Measurements from ENCODE around the gene METTL4. TPM values are rescaled to one million over a fixed set of nuclear protein-coding genes. Genes with fewer than 3 reads are reported as not detected.
A peak's percentile ranks its signal among the peaks of the same experiment; 100 is the strongest.
"Not testable (repeated sequence)": the region's sequence is repeated elsewhere in the genome, so short reads cannot be mapped to it uniquely, and the experiment has no call there.

Gene METTL4
- total RNA-seq, 1 experiment from 2014 or later, result 8.9 TPM

- no peak for DNase-seq (ENCODE audit: low spot score)
- in situ Hi-C loops (cut with HindIII; ENCODE audit: low sequenced_read_pairs), result no loop called here
Observed at GRCh38 chr18:2568605-2569004, 2.7 kb downstream of the METTL4 start.

- in situ Hi-C loops (cut with HindIII; ENCODE audit: low sequenced_read_pairs), result no loop called here
- no peak for DNase-seq (ENCODE audit: low spot score)
Observed at GRCh38 chr18:2568129-2568528, 3.2 kb downstream of the METTL4 start.

- no peak for DNase-seq (ENCODE audit: low spot score)
- in situ Hi-C loops (cut with HindIII; ENCODE audit: low sequenced_read_pairs), result no loop called here
Observed at GRCh38 chr18:2564373-2564772, 6.9 kb downstream of the METTL4 start.

GRCh38 chr18:2559249-2559648 is 12.1 kb downstream of the METTL4 start:
- in situ Hi-C loops (cut with HindIII; ENCODE audit: low sequenced_read_pairs), result no loop called here
- DNase-seq (ENCODE audit: low spot score), result no peak

- no peak for DNase-seq (ENCODE audit: low spot score)
- in situ Hi-C loops (cut with HindIII; ENCODE audit: low sequenced_read_pairs), result no loop called here
Observed at GRCh38 chr18:2557536-2557935, 13.8 kb downstream of the METTL4 start.

GRCh38 chr18:2555895-2556294 is 15.4 kb downstream of the METTL4 start:
- in situ Hi-C loops (cut with HindIII; ENCODE audit: low sequenced_read_pairs), result no loop called here
- DNase-seq (ENCODE audit: low spot score), result no peak

GRCh38 chr18:2554696-2555095 is 16.6 kb downstream of the METTL4 start:
- DNase-seq (ENCODE audit: low spot score), result no peak
- in situ Hi-C loops (cut with HindIII; ENCODE audit: low sequenced_read_pairs), result no loop called here

- in situ Hi-C loops (cut with HindIII; ENCODE audit: low sequenced_read_pairs), result no loop called here
- DNase-seq (ENCODE audit: low spot score), result no peak
Observed at GRCh38 chr18:2551425-2551824, 19.9 kb downstream of the METTL4 start.

- no peak for DNase-seq (ENCODE audit: low spot score)
- in situ Hi-C loops (cut with HindIII; ENCODE audit: low sequenced_read_pairs), result no loop called here
Observed at GRCh38 chr18:2549462-2549861, 21.8 kb downstream of the METTL4 start.

GRCh38 chr18:2547477-2548087 is 23.7 kb downstream of the METTL4 start:
- DNase-seq (ENCODE audit: low spot score), result peak; percentile 54
- in situ Hi-C loops (cut with HindIII; ENCODE audit: low sequenced_read_pairs), result no loop called here

- in situ Hi-C loops (cut with HindIII; ENCODE audit: low sequenced_read_pairs), result no loop called here
- no peak for DNase-seq (ENCODE audit: low spot score)
Observed at GRCh38 chr18:2545155-2545554, 26.1 kb downstream of the METTL4 start.

GRCh38 chr18:2541925-2542563 is 29.3 kb downstream of the METTL4 start:
- peak; percentile 25 for DNase-seq (ENCODE audit: low spot score)
- in situ Hi-C loops (cut with HindIII; ENCODE audit: low sequenced_read_pairs), result not testable (repeated sequence)

GRCh38 chr18:2540575-2540974 is 30.7 kb downstream of the METTL4 start:
- in situ Hi-C loops (cut with HindIII; ENCODE audit: low sequenced_read_pairs), result no loop called here

GRCh38 chr18:2538844-2539243 is 32.5 kb downstream of the METTL4 start:
- DNase-seq (ENCODE audit: low spot score), result no peak
- in situ Hi-C loops (cut with HindIII; ENCODE audit: low sequenced_read_pairs), result no loop called here

More at GRCh38 chr18:2540575-2540974, 30.7 kb downstream of the METTL4 start:
- no peak for DNase-seq (ENCODE audit: low spot score)

- no peak for DNase-seq (ENCODE audit: low spot score)
- in situ Hi-C loops (cut with HindIII; ENCODE audit: low sequenced_read_pairs), result no loop called here
Observed at GRCh38 chr18:2538236-2538635, 33.1 kb downstream of the METTL4 start.

GRCh38 chr18:2537296-2537695 is 34.0 kb downstream of the METTL4 start:
- in situ Hi-C loops (cut with HindIII; ENCODE audit: low sequenced_read_pairs), result no loop called here

GRCh38 chr18:2536493-2536892 is 34.8 kb downstream of the METTL4 start:
- DNase-seq (ENCODE audit: low spot score), result no peak
- in situ Hi-C loops (cut with HindIII; ENCODE audit: low sequenced_read_pairs), result no loop called here

More at GRCh38 chr18:2537296-2537695, 34.0 kb downstream of the METTL4 start:
- no peak for DNase-seq (ENCODE audit: low spot score)

- in situ Hi-C loops (cut with HindIII; ENCODE audit: low sequenced_read_pairs), result no loop called here
- DNase-seq (ENCODE audit: low spot score), result no peak
Observed at GRCh38 chr18:2536063-2536462, 35.2 kb downstream of the METTL4 start.

- DNase-seq (ENCODE audit: low spot score), result no peak
- in situ Hi-C loops (cut with HindIII; ENCODE audit: low sequenced_read_pairs), result no loop called here
Observed at GRCh38 chr18:2535419-2535910, 35.8 kb downstream of the METTL4 start.

GRCh38 chr18:2534906-2535305 is 36.4 kb downstream of the METTL4 start:
- DNase-seq (ENCODE audit: low spot score), result no peak
- in situ Hi-C loops (cut with HindIII; ENCODE audit: low sequenced_read_pairs), result no loop called here

GRCh38 chr18:2532797-2533196 is 38.5 kb downstream of the METTL4 start:
- in situ Hi-C loops (cut with HindIII; ENCODE audit: low sequenced_read_pairs), result no loop called here
- DNase-seq (ENCODE audit: low spot score), result no peak
